ENCODE data around the gene TMEM38B. TPM values are rescaled to one million over a fixed set of nuclear protein-coding genes. Genes with fewer than 3 reads are reported as not detected.

The TMEM38B gene
- total RNA-seq, 2 experiments from 2014 or later = 17.6 TPM

- intact Hi-C loops (cut with micrococcal nuclease) = no loop called here
- Mint-ChIP-seq H3K9me3 (no peaks in the 10 kb centered on the region), H3K4me3 (no peak overlapping the region), H3K36me3 (ENCODE audit: low read depth) (no peaks in the 10 kb centered on the region), H3K27ac (no peak overlapping the region), H3K27me3 (ENCODE audit: low read depth) (peaks cover 5% of the 10 kb centered on the region), H3K4me1 (ENCODE audit: low read depth) (no peaks in the 10 kb centered on the region)
- CTCF ChIA-PET = interaction anchor here (0.6 kb wide), 2 partner anchors 172 to 563 kb away, joined by 3 to 4 read pairs; no protein-coding TSS in a partner anchor
- no peak for DNase-seq
These were observed 23.6 kb upstream of the TMEM38B start for GRCh38 chr9:105670775-105671174.

GRCh38 chr9:105672711-105673234 is 21.6 kb upstream of the TMEM38B start:
- Mint-ChIP-seq H3K36me3 (ENCODE audit: low read depth) (no peaks in the 10 kb centered on the region), H3K4me3 (no peak overlapping the region), H3K9me3 (no peaks in the 10 kb centered on the region), H3K27me3 (ENCODE audit: low read depth) (peaks cover 4% of the 10 kb centered on the region), H3K27ac (no peak overlapping the region), H3K4me1 (ENCODE audit: low read depth) (no peaks in the 10 kb centered on the region)
- CTCF ChIA-PET = interaction anchor here (1.5 kb wide), 1 partner anchor 16 kb away, joined by 3 read pairs; no protein-coding TSS in a partner anchor
- no peak for DNase-seq
- intact Hi-C loops (cut with micrococcal nuclease) = no loop called here

- CTCF ChIA-PET = interaction anchor here (1.5 kb wide), 1 partner anchor 17 kb away, joined by 3 read pairs; no protein-coding TSS in a partner anchor
- Mint-ChIP-seq H3K4me1 (ENCODE audit: low read depth) (no peaks in the 10 kb centered on the region), H3K4me3 (no peak overlapping the region)
These were observed 20.4 kb upstream of the TMEM38B start for GRCh38 chr9:105673850-105674387.

GRCh38 chr9:105676351-105676923 is 17.9 kb upstream of the TMEM38B start:
- H3K4me1 Mint-ChIP-seq (ENCODE audit: low read depth) = no peaks in the 10 kb centered on the region
- CTCF ChIA-PET = interaction anchor here (0.6 kb wide), 1 partner anchor 420 kb away, joined by 3 read pairs; no protein-coding TSS in a partner anchor
- DNase-seq = no peak
- H3K27ac Mint-ChIP-seq = no peak overlapping the region
- H3K4me3 Mint-ChIP-seq = no peak overlapping the region
- H3K27me3 Mint-ChIP-seq (ENCODE audit: low read depth) = no peaks in the 10 kb centered on the region
- intact Hi-C loops (cut with micrococcal nuclease) = no loop called here
- no peaks in the 10 kb centered on the region for H3K36me3 Mint-ChIP-seq (ENCODE audit: low read depth)
- H3K9me3 Mint-ChIP-seq = no peaks in the 10 kb centered on the region

More at GRCh38 chr9:105673850-105674387, 20.4 kb upstream of the TMEM38B start:
- Mint-ChIP-seq H3K9me3 (no peaks in the 10 kb centered on the region), H3K27ac (no peak overlapping the region), H3K27me3 (ENCODE audit: low read depth) (peaks cover 2% of the 10 kb centered on the region), H3K36me3 (ENCODE audit: low read depth) (no peaks in the 10 kb centered on the region)
- DNase-seq = no peak
- intact Hi-C loops (cut with micrococcal nuclease) = no loop called here

- Mint-ChIP-seq H3K4me1 (ENCODE audit: low read depth) (no peaks in the 10 kb centered on the region), H3K4me3 (no peak overlapping the region), H3K36me3 (ENCODE audit: low read depth) (no peaks in the 10 kb centered on the region), H3K9me3 (no peaks in the 10 kb centered on the region), H3K27me3 (ENCODE audit: low read depth) (no peaks in the 10 kb centered on the region), H3K27ac (no peak overlapping the region)
- no peak for DNase-seq
- intact Hi-C loops (cut with micrococcal nuclease) = no loop called here
- CTCF ChIA-PET = no interaction called here
These were observed 16.2 kb upstream of the TMEM38B start for GRCh38 chr9:105678163-105678562.

GRCh38 chr9:105678781-105679180 is 15.6 kb upstream of the TMEM38B start:
- Mint-ChIP-seq H3K27me3 (ENCODE audit: low read depth) (no peaks in the 10 kb centered on the region), H3K9me3 (no peaks in the 10 kb centered on the region), H3K27ac (no peak overlapping the region), H3K4me3 (no peak overlapping the region), H3K4me1 (ENCODE audit: low read depth) (no peaks in the 10 kb centered on the region), H3K36me3 (ENCODE audit: low read depth) (no peaks in the 10 kb centered on the region)
- no peak for DNase-seq
- intact Hi-C loops (cut with micrococcal nuclease) = no loop called here
- CTCF ChIA-PET = interaction anchor here (0.8 kb wide), 1 partner anchor 10 kb away, joined by 3 read pairs; no protein-coding TSS in a partner anchor

GRCh38 chr9:105679257-105680022 is 14.9 kb upstream of the TMEM38B start:
- DNase-seq = no peak
- no peaks in the 10 kb centered on the region for H3K27me3 Mint-ChIP-seq (ENCODE audit: low read depth)
- no peaks in the 10 kb centered on the region for H3K4me1 Mint-ChIP-seq (ENCODE audit: low read depth)
- no peak overlapping the region for H3K27ac Mint-ChIP-seq
- no peaks in the 10 kb centered on the region for H3K9me3 Mint-ChIP-seq
- H3K4me3 Mint-ChIP-seq = no peak overlapping the region
- CTCF ChIA-PET = interaction anchor here (0.8 kb wide), 2 partner anchors 10 to 39 kb away, joined by 3 read pairs; no protein-coding TSS in a partner anchor
- H3K36me3 Mint-ChIP-seq (ENCODE audit: low read depth) = no peaks in the 10 kb centered on the region
- intact Hi-C loops (cut with micrococcal nuclease) = no loop called here

- Mint-ChIP-seq H3K27me3 (ENCODE audit: low read depth) (no peaks in the 10 kb centered on the region), H3K36me3 (ENCODE audit: low read depth) (no peaks in the 10 kb centered on the region), H3K4me1 (ENCODE audit: low read depth) (no peaks in the 10 kb centered on the region), H3K27ac (no peak overlapping the region), H3K9me3 (no peaks in the 10 kb centered on the region), H3K4me3 (no peak overlapping the region)
- intact Hi-C loops (cut with micrococcal nuclease) = no loop called here
- no peak for DNase-seq
- CTCF ChIA-PET = no interaction called here
These were observed 13.0 kb upstream of the TMEM38B start for GRCh38 chr9:105681313-105681712.

GRCh38 chr9:105681724-105682123 is 12.6 kb upstream of the TMEM38B start:
- intact Hi-C loops (cut with micrococcal nuclease) = no loop called here
- CTCF ChIA-PET = no interaction called here
- no peak for DNase-seq
- Mint-ChIP-seq H3K4me3 (no peak overlapping the region), H3K9me3 (no peaks in the 10 kb centered on the region), H3K27me3 (ENCODE audit: low read depth) (no peaks in the 10 kb centered on the region), H3K4me1 (ENCODE audit: low read depth) (no peaks in the 10 kb centered on the region), H3K27ac (no peak overlapping the region), H3K36me3 (ENCODE audit: low read depth) (no peaks in the 10 kb centered on the region)

GRCh38 chr9:105683688-105684275 is 10.6 kb upstream of the TMEM38B start:
- H3K36me3 Mint-ChIP-seq (ENCODE audit: low read depth) = no peaks in the 10 kb centered on the region
- H3K27ac Mint-ChIP-seq = no peak overlapping the region
- no peaks in the 10 kb centered on the region for H3K4me1 Mint-ChIP-seq (ENCODE audit: low read depth)
- CTCF ChIA-PET = interaction anchor here (0.5 kb wide), 1 partner anchor 22 kb away, joined by 3 read pairs; no protein-coding TSS in a partner anchor
- no peak overlapping the region for H3K4me3 Mint-ChIP-seq
- DNase-seq = no peak
- no peaks in the 10 kb centered on the region for H3K9me3 Mint-ChIP-seq
- intact Hi-C loops (cut with micrococcal nuclease) = no loop called here
- H3K27me3 Mint-ChIP-seq (ENCODE audit: low read depth) = peaks cover 7% of the 10 kb centered on the region

- Mint-ChIP-seq H3K4me3 (no peak overlapping the region), H3K27me3 (ENCODE audit: low read depth) (peaks cover 11% of the 10 kb centered on the region), H3K9me3 (no peaks in the 10 kb centered on the region), H3K36me3 (ENCODE audit: low read depth) (no peaks in the 10 kb centered on the region), H3K4me1 (ENCODE audit: low read depth) (no peaks in the 10 kb centered on the region), H3K27ac (no peak overlapping the region)
- intact Hi-C loops (cut with micrococcal nuclease) = no loop called here
- DNase-seq = no peak
- CTCF ChIA-PET = interaction anchor here (0.6 to 0.9 kb wide), 2 partner anchors 19 to 31 kb away, joined by 3 to 6 read pairs; no protein-coding TSS in a partner anchor
These were observed 7.4 kb upstream of the TMEM38B start for GRCh38 chr9:105686936-105687335.

GRCh38 chr9:105690742-105691141 is 3.6 kb upstream of the TMEM38B start:
- CTCF ChIA-PET = no interaction called here
- Mint-ChIP-seq H3K27ac (no peak overlapping the region), H3K4me3 (no peak overlapping the region), H3K27me3 (ENCODE audit: low read depth) (peaks cover 17% of the 10 kb centered on the region), H3K9me3 (no peaks in the 10 kb centered on the region), H3K4me1 (ENCODE audit: low read depth) (peaks cover 12% of the 10 kb centered on the region), H3K36me3 (ENCODE audit: low read depth) (no peaks in the 10 kb centered on the region)
- intact Hi-C loops (cut with micrococcal nuclease) = loop anchor here (5.0 to 10.0 kb wide), 3 partner anchors 533 to 766 kb away; partner anchors contain the start of gene ABCA1
- no peak for DNase-seq
